ENCODE results near the gene FAF1.

DNA sequence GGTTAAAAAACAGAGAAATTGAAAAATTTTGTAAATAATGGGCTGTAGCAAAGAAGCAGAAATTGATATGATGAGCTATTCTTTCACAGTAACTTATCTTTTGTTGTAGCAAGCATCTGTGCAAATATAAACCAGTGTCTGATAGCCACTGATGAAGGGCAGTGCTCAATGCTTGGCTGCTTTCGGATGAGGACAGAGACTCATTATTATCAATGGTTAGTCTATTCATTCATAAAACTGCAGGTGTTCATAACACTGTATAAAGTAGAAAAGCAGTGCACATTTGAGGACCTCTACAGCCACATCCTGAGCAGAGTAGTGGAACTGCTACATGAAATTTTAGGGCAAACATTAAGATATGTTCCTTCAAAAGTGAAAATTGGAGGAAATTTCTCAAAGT, 107.2 kb downstream of the FAF1 start:
- TF ChIP-seq GATA2 (IDR thresholded peaks at IDR 0.05; ENCODE audit: low read depth, low read length) = no peak
- TF ChIP-seq GATA3 (IDR thresholded peaks at IDR 0.05; ENCODE audit: low read depth, low read length) = no peak

Measured in SH-SY5Y (cell line).